Stimulated activated CD4-positive, alpha-beta T cell treated with anti-CD3 and anti-CD28 coated beads, Interleukin-4, amount 100 ng/mL, for 24 hours (primary cell): ENCODE data around the gene EXOSC2.

ENCODE experiments used
- DNase-seq: peaks from one replicate; pipeline ENCODE4 v3.0.0-alpha.2; 2020

The EXOSC2 gene

GRCh38 chr9:130741831-130742449 is 48.4 kb downstream of the EXOSC2 start:
- DNase-seq, result no peak

GRCh38 chr9:130743656-130744055 is 50.1 kb downstream of the EXOSC2 start:
- no peak for DNase-seq

GRCh38 chr9:130745210-130745800 is 51.7 kb downstream of the EXOSC2 start:
- no peak for DNase-seq

- no peak for DNase-seq
These were observed 52.2 kb downstream of the EXOSC2 start for GRCh38 chr9:130745829-130746228.

GRCh38 chr9:130746434-130747212 is 53.0 kb downstream of the EXOSC2 start:
- no peak for DNase-seq

- DNase-seq, result no peak
These were observed 58.2 kb downstream of the EXOSC2 start for GRCh38 chr9:130751631-130752355.
